NCI-H2029 (cell line): Measurements from ENCODE around the gene GSTCD.
"Not testable (repeated sequence)": the region's sequence is repeated elsewhere in the genome, so short reads cannot be mapped to it uniquely, and the experiment has no call there.

Experiments
- DNase-seq: peaks from one replicate; lab custom pipeline; 2025; lab: John Stamatoyannopoulos, UW

Gene GSTCD

DNA sequence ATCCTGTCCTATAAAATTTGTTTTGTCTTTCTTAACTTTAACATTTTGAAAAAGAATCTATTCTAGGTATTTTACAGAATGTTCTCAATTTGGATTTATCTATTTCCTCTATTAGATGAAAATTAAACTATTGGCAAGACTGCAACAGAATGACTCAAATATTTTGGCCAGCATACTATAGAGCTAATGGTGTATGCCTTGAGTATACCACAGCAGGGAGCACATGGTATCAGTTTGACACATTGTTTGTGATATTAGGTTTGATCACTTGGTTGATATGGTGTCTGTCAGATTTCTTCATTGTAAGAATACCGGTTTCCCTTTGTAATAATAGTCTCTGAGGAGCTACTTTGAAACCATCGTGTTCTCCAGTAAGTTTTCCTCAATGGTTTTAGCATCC lies 98.9 kb downstream of the GSTCD start:
- no peak for DNase-seq

DNA sequence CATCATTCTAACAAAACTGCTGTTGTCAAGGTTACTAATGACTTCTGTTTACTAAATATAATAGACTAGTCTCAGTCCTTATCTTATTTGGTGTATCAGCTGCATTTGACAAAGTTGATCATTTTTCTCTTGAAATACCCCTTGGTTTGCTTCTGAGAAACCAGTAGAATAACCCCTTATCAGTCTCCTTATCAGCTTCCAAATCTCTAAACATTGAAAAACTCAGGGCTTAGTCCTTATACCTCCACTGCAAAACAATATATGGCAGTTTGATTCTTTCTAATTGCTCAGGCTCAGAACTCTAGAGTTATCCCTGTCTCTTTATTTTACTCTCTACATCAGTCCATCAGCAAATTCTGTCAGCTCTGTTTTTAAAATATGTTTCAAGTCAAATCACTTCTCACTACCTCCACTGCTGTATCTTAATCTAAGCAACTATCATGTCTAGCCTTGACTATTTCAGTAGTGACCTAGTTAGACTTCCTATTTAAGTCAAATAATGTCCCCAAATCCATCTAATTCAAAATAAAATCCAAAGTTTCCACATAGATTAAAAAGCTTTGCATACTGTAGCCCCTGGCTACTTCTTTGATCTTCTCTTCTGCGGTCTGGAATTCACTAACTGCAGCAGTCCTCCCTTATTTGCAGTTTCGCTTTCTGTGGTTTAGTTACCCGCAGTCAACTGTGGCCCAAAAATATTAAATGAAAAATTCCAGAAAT lies 99.6 kb downstream of the GSTCD start:
- DNase-seq, result no peak

DNA sequence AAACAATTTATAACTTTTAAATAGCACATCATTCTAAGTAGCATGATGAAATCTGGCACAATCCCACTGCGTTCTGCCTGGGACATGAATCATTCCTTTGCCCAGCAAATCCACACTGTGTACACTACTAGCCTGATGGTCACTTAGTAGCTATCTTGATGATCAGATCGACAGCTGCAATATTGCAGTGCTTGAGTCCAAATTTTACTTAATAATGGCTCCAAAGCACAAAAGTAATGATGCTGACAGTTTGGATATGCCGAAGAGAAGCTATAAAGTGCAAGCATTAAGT lies 100.1 kb downstream of the GSTCD start:
- no peak for DNase-seq

- DNase-seq, result no peak
Observed at GRCh38 chr4:105815701-105816100, 107.1 kb downstream of the GSTCD start.

- DNase-seq, result no peak
Observed at GRCh38 chr4:105822061-105822460, 113.5 kb downstream of the GSTCD start.

DNA sequence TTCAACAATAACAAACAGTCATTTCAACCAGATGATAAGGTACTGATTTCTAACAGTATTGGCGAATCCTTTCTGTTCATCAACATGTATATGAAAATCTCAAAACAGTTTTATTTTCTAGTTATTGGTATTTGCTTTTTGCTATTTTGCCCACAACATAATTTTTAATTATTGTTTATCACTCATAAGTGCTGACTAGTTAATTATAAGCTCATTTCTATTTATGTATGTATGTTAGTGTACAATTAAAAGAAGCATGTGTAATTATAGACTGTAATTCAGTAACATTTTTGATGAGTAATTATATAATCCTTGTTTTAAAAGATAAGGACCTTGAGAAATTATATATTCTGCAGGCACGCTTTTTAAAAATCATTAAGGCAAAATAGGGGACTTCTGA lies 119.5 kb downstream of the GSTCD start:
- no peak for DNase-seq

DNA sequence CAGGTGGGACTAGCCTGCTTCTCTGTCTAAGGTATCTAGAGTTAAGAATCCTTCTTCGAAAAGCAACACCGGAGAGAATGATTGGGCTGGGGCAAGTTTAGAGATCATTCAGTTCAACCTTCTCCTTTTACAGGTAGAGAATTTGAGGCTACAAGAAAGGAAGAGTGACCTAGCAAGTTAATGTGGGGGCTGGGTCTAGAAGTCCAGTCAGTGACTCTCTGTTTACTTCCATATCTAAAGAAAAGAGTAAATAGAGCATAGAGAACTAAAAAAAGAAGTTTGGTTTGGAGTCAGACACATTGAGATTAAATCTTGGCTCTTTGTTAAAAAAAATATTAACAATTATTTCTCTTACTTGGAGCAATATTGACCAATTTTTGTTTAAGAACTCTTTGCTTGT lies 122.6 kb downstream of the GSTCD start:
- no peak for DNase-seq

GRCh38 chr4:105835177-105835576 lies 126.6 kb downstream of the GSTCD start:
- no peak for DNase-seq

DNA sequence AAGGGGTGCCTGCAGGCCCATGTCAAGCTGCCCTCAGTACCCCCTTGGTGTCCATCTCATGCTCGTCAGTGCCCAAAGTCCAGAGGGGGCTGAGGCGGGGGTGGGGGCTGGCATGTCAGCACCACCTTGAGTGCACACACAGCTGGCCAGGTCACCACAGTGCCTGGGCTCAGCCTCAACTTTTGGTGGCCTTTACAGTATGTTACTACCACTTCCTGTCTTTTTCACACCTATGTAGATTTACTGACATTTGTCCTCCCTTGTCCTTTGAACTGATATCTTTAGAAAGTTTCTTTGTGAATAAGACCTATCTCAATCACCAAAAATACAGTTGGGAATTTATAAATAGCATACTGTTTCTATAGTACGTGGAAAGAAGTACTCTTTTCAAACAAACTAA lies 128.0 kb downstream of the GSTCD start:
- DNase-seq, result no peak

- DNase-seq, result no peak
Observed at GRCh38 chr4:105837037-105837436, 128.5 kb downstream of the GSTCD start.

DNA sequence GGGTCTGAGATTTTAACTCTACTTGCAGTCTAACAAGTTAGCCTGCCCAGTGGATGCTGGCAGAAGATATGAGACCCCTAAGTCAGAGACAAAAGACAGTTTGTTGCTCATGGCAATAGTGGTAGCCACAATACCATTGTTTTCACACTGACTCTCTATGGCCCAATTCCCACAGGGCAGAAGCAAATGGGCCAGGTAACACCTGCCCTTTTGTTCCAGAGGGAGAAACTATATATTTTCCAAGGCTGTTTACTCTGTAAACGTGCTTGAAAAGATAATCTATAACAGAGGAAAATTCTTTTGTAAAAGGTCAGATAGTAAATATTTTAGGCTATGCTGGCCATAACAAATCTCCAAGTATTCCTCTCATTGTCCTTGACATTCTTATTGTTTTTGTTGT lies 129.5 kb downstream of the GSTCD start:
- no peak for DNase-seq

GRCh38 chr4:105840426-105841174 lies 132.0 kb downstream of the GSTCD start:
- peak; percentile 37 for DNase-seq

DNA sequence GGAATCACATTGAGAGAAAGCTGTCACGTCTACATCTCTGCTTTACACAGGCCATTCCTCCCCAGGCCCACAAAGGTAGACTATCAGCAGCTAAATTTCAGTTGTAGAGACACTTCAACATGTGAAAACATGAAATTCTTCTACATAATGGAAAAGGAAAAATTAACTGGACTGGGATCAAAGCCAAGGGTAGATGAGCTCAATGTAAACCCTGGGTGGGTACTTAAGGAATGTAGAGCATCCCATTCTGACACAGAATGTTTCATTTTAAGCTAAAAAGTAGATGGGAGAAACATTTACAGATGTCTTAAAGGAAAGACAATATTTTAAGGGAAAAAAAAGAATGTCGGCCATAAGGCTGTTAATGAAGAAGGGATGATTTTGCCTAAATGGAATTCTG lies 135.4 kb downstream of the GSTCD start:
- no peak for DNase-seq

- DNase-seq, result no peak
Observed at GRCh38 chr4:105845559-105845958, 137.0 kb downstream of the GSTCD start.

DNA sequence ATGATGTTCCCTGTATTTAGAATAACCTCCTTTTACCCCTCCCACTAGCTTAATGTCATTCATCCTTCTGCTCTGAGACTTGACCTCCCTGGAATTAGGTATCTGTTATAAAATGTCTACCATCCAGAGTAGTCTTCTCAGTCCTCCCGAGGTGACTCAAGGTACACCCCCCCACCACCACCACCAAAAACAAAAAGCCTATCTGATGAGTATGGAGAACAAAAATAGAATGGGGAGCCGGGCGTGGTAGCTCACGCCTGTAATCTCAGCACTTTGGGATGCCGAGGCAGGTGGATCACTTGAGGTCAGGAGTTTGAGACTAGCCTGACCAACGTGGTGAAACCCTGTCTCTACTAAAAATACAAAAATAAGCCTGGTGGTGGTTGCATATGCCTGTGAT lies 139.8 kb downstream of the GSTCD start:
- DNase-seq, result not testable (repeated sequence)

DNA sequence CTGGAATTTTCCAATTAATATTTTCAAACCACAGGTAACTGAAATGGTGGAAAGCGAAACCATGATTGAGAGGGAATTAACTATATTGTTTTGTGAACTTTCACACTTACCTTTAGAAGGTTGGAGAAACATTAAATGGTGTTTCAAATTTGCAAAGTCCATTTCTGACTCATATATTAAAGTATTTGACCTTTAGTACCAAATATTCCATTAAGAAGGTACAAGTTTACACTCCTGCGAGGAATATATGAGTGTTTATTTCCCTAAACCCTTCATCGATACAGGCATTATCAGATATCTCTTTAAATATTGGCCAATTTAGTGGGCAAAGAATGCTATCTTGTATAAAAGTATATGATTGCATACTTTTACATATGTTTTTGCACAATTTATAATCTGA lies 142.6 kb downstream of the GSTCD start:
- DNase-seq, result no peak

DNA sequence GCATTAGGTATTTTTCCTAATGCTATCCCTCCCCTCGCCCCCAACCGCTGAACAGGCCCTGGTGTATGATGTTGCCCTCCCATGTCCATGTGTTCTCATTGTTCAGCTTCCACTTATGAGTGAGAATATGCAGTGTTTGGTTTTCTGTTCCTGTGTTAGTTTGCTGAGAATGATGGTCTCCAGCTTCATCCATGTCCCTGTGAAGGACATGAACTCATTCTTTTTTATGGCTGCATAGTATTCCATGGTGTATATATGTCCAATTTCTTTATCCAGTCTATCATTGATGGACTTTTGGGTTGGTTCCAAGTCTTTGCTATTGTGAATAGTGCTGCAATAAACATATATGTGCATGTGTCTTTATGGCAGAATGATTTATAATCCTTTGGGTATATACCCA lies 143.6 kb downstream of the GSTCD start:
- DNase-seq, result not testable (repeated sequence)

- no peak for DNase-seq
Observed at GRCh38 chr4:105858466-105859040, 150.0 kb downstream of the GSTCD start.

DNA sequence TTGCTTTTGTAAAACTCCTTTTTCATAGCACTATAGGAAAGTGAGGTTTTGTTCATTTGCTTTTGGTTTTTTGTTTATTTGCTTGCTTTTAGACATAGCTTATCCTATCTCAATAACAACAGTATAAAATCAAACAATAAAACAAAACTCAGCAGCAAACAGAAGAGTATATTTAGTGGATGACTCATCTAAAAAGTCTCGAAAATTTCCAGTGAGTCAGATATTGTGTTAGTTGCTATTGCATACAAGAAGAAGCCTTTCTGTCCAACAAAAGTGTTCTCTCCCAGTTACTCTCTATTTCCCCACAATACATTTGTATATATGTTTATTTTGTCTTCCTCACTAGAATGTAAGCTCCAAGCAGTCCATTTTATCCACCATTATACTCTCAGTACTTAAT lies 150.6 kb downstream of the GSTCD start:
- DNase-seq, result no peak

- no peak for DNase-seq
Observed at GRCh38 chr4:105870963-105871362, 162.4 kb downstream of the GSTCD start.

DNA sequence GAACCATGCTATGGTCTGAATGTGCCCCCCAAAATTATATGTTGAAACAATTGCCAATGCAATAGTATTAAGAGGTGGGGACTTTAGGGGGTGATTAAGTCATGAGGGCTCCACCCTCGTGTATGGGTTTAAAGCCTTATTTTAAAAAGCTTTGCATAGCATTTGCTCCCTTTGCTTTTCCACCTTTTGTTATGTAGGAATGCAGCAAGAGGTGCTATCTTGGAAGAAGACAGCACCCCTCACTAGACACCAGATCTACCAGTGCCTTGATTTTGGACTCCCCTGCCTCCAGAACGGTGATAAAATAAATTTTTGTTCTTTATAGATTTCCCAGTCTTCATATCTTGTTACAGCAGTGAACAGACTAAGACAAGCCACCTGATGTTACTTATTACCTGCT lies 163.4 kb downstream of the GSTCD start:
- no peak for DNase-seq

DNA sequence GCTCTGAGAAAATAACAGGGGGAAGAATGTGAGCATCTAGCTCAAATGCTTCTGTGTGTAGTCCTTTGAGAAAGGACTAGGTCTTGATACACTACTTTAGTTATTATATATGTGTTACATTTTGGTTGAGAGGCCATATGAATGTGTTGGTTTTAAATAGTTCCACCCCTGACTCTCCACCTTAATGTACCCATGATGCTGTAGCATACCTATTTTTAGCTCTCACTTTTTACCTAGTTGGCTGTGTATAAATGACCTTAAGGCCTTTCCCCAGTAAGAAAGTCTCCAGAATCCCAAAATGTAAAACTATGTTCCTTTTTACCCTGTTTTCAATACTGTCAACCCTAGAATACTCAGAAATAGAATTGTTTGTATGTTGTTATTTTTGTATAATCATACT lies 166.6 kb downstream of the GSTCD start:
- no peak for DNase-seq

DNA sequence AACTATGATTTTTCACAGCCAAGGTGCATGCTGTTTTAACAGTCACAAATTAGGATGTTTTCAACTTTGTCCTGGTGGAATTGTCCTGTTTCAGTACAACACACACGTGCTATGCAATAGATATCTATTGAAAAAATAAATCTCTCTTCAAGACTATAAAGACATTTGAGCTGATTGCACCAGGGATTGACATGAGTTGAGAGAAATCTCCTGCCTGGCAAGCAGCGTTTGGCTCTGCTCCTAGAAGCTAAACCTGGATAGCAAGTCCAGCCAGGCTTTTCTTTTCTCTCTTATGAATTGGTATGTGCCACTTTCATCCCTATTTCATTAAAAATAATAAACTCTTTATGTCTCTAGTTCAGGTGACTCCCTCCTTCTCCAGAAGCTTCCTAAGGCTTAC lies 170.1 kb downstream of the GSTCD start:
- no peak for DNase-seq

DNA sequence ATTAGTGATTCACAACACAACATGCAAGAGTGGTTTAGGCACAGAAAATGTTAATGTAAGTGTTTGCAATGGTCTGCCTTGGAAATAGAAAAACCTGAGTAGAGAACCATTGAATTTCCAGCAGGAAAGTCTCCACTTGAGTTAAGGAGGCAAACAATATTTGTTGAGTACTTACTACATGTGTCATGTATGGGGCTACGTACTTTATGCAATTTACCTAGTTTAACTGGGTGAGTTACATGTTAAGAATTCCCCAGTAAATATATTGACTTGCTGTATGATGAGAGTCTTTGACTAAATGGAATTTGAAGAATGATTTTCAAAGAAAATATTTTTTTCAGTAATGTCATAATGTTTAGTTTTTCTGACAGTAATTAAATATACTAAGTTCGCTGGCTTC lies 178.9 kb downstream of the GSTCD start:
- DNase-seq, result no peak
